ENCODE data around the gene PCLO.

PCLO gene

DNA sequence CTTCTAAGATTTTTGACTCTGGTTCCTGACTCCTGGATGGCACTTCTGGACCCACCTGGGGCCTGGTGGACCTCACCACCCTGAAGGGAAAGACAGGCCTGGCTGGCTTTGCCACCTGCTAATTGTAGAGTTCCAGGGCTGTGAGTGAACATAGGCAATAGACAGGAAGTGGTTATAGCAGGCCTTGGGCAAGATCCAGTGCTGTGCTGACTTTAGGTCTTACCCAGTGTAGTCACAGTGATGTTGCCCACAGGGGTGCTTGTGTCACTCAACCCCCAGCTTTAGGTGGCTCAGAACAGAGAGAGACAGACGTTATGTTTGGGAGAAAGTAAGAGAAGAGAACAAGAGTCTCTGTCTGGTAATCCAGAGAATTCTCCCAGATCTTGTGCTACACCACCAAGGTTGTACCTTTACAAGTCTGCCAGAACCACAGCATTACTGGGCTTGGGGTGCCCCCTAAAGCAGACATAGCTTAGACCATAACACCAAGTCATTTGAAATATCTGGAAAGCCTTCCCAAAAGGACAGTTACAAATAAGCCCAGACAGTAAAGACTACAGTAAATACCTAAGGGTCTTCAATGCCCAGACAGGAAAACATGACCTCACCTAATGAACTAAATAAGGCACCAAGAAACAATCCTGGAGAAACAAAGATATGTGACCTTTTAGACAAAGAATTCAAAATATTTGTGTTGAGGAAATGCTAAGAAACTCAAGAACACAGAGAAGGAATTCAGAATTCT is 303.4 kb downstream of the PCLO start:
- DNase-seq (ENCODE audit: low read depth): no peak
- no peak for TF ChIP-seq CTCF (IDR thresholded peaks at IDR 0.05; ENCODE audit: control insufficient read depth, extremely low read depth, insufficient read depth)
- H3K4me3 ChIP-seq (ENCODE audit: low read depth, low read length): no peak overlapping the region

GRCh38 chr7:82851121-82851520 is 311.6 kb downstream of the PCLO start:
- no peak for TF ChIP-seq CTCF (IDR thresholded peaks at IDR 0.05; ENCODE audit: control insufficient read depth, extremely low read depth, insufficient read depth)
- DNase-seq (ENCODE audit: low read depth): no peak
- no peak overlapping the region for H3K4me3 ChIP-seq (ENCODE audit: low read depth, low read length)

GRCh38 chr7:82841828-82842227 is 320.9 kb downstream of the PCLO start:
- no peak overlapping the region for H3K4me3 ChIP-seq (ENCODE audit: low read depth, low read length)
- no peak for DNase-seq (ENCODE audit: low read depth)
- TF ChIP-seq CTCF (IDR thresholded peaks at IDR 0.05; ENCODE audit: control insufficient read depth, extremely low read depth, insufficient read depth): no peak

DNA sequence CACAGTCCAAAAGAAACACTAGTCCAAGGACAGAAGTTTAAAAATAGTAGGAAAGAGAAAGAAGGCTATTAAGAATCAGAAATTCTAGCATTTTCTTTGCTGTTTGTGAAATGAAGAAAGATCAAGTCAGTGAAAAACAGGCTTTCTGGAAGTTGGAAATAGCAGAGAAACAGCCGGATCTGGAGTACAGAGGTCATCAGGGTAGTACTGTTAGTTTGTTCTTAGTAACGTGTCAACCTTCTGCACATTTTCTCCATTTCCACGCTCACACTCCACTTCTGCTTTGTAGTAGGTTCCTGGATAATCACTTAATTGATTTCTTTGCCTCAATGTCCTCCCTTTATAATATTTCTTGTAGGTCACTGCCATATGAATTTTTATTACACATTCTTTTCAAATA is 322.6 kb downstream of the PCLO start:
- H3K4me3 ChIP-seq (ENCODE audit: low read depth, low read length): no peak overlapping the region
- no peak for DNase-seq (ENCODE audit: low read depth)
- TF ChIP-seq CTCF (IDR thresholded peaks at IDR 0.05; ENCODE audit: control insufficient read depth, extremely low read depth, insufficient read depth): no peak

DNA sequence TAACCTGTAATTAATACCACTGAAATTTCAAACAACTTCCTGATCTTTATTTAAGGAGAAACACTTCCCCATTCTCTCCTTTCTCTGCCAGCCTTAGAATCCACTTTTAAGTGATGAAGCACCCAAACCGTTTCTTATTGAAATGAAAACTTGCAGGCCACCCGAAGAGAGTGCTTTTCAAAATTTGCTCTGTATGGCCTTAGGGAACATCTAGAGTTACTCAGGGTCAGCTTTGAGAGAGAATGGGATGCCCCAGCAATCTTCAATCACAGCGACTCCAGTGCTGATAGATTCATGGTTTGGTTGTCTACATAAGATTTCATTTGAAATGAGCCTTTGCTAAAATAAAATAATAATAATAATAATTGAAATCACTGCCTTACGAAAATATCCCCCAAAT is 323.1 kb downstream of the PCLO start:
- no peak for TF ChIP-seq CTCF (IDR thresholded peaks at IDR 0.05; ENCODE audit: control insufficient read depth, extremely low read depth, insufficient read depth)
- no peak overlapping the region for H3K4me3 ChIP-seq (ENCODE audit: low read depth, low read length)
- no peak for DNase-seq (ENCODE audit: low read depth)

DNA sequence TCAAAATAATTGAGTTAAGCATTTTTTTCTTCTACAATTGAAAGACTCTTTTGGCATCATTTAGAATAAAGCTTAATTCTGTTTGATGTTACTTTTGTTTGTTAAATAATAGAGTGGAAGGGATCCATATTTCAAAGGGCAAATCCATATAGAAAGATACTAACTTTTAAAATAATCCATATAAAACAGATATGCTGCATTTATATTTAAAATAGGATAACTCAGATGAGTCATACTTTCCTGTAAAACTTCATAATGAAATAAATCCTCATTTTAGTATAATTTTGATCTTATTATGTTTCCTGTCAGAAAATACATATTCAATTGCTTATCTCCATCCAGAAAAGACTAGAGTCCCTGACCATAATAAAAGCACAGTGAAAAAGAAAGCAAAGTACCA is 323.6 kb downstream of the PCLO start:
- no peak overlapping the region for H3K4me3 ChIP-seq (ENCODE audit: low read depth, low read length)
- no peak for DNase-seq (ENCODE audit: low read depth)
- TF ChIP-seq CTCF (IDR thresholded peaks at IDR 0.05; ENCODE audit: control insufficient read depth, extremely low read depth, insufficient read depth): no peak

DNA sequence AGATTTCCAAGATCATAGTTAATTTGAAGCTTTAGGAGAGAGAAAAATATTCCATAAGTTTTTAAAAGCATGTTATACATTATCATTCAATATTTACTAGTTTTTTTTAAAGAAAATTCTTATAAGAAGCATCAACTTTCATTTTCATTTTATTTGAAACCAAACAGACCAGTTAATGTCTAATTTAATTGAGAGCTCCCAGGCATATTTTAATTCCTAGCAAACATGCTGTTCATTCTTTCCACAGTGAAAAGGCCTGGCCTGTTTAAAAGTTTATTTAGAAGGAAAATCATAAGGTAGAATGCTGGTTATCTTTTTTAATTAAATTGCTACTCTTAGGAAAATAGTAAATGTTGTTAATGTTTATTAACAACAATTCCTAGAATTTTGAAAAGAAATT is 324.4 kb downstream of the PCLO start:
- no peak for TF ChIP-seq CTCF (IDR thresholded peaks at IDR 0.05; ENCODE audit: control insufficient read depth, extremely low read depth, insufficient read depth)
- no peak for DNase-seq (ENCODE audit: low read depth)
- H3K4me3 ChIP-seq (ENCODE audit: low read depth, low read length): no peak overlapping the region
